HepG2 (cell line): Measurements from ENCODE around the gene ZMYND19. TPM values are rescaled to one million over a fixed set of nuclear protein-coding genes. Genes with fewer than 3 reads are reported as not detected.

Source experiments
- ATF3 ChIP-seq: sonication (generic); formaldehyde crosslinking; IDR thresholded peaks from 2 replicates; pipeline ENCODE4 v1.4.0; 2020; ENCODE audit warnings: missing genetic modification reagents
- GPN1 ChIP-seq: sonication (generic); formaldehyde crosslinking; IDR thresholded peaks from 2 replicates; pipeline ENCODE4 v1.5.1; 2020; ENCODE audit warnings: missing genetic modification reagents, borderline replicate concordance
- HNF1B ChIP-seq: sonication (generic); formaldehyde crosslinking; IDR thresholded peaks from 2 replicates; pipeline ENCODE4 v1.5.1; 2020; ENCODE audit warnings: mild to moderate bottlenecking, moderate library complexity, missing genetic modification reagents
- NFKBIZ ChIP-seq: IDR thresholded peaks from 2 replicates; pipeline ENCODE4 v1.6.1; 2018; ENCODE audit warnings: missing genetic modification reagents, missing compliant biosample characterization
- SNAPC4 ChIP-seq: sonication (generic); formaldehyde crosslinking; IDR thresholded peaks from 2 replicates; pipeline ENCODE4 v1.4.0; 2020; ENCODE audit warnings: mild to moderate bottlenecking, missing genetic modification reagents
- ZBTB26 ChIP-seq: IDR thresholded peaks from 2 replicates; pipeline ENCODE4 v1.6.1; 2016; ENCODE audit warnings: missing compliant biosample characterization, missing genetic modification reagents, borderline replicate concordance
- ZNF605 ChIP-seq: sonication (generic); formaldehyde crosslinking; IDR thresholded peaks from 2 replicates; pipeline ENCODE4 v1.8.0; 2022; ENCODE audit warnings: mild to moderate bottlenecking, missing genetic modification reagents
- polyA plus RNA-seq, 8 experiments: library from polyadenylated mRNA; depleted of rRNA in 3 of 8; stranded (reverse) in 7 of 8; unstranded in 1 of 8; fragments of >200 nt; fragmentation: Illumina TruSeq in 4 of 8; extraction: Trizol in 4 of 8; gene quantifications; 2 replicates each; pipeline versions ENCODE4 v1.2.1 to v1.2.3, GENCODE V29; 2011 to 2016; ENCODE audit warnings: low read depth in 4 of 8, missing spikeins in 1 of 8, mixed read lengths in 1 of 8; ENCODE audit not compliant: insufficient read depth in 1 of 8
- total RNA-seq, 5 experiments: library from RNA; depleted of rRNA; stranded (reverse); fragments of >200 nt; fragmentation: Illumina TruSeq; extraction: Trizol; gene quantifications; 2 replicates each; pipeline ENCODE4 v1.2.3, GENCODE V29; 2016; ENCODE audit warnings: low read depth in 1 of 5

Gene ZMYND19
- total and polyA plus RNA-seq, 2 of the 13 experiments (the other 11 are each of a cell fraction or from before 2014, with no cell fraction given): 21.3 to 38.7 TPM

- TF ChIP-seq SNAPC4 (no peak), HNF1B (CRISPR knock-in tag) (0 out of 2 replicates have a peak, but pooled peaks have one; percentile 20), ZBTB26 (CRISPR knock-in tag) (no peak), ZNF605 (no peak), GPN1 (CRISPR knock-in tag) (no peak), ATF3 (CRISPR knock-in tag) (0 out of 2 replicates have a peak, but pooled peaks have one; percentile 7), NFKBIZ (CRISPR knock-in tag) (no peak)
Observed at GRCh38 chr9:137619240-137620047, 29.1 kb upstream of the ZMYND19 start (continued).
